RKO (cell line): ENCODE results near the gene ITGA11.
A peak's percentile ranks its signal among the peaks of the same experiment; 100 is the strongest.

ENCODE experiments used
- DNase-seq: peaks from one replicate; pipeline ENCODE4 v3.0.0-alpha.2; 2016; ENCODE audit warnings: low spot score

The ITGA11 gene

GRCh38 chr15:68265081-68265480 lies 166.9 kb downstream of the ITGA11 start:
- no peak for DNase-seq

- DNase-seq, result no peak
These were observed 167.7 kb downstream of the ITGA11 start for GRCh38 chr15:68264282-68264681.

GRCh38 chr15:68262514-68263356 lies 169.2 kb downstream of the ITGA11 start:
- DNase-seq, result no peak

GRCh38 chr15:68261980-68262379 lies 170.0 kb downstream of the ITGA11 start:
- DNase-seq, result no peak

GRCh38 chr15:68261241-68261640 lies 170.7 kb downstream of the ITGA11 start:
- DNase-seq, result no peak

- no peak for DNase-seq
These were observed 172.1 kb downstream of the ITGA11 start for GRCh38 chr15:68259883-68260282.

GRCh38 chr15:68258692-68259091 lies 173.3 kb downstream of the ITGA11 start:
- no peak for DNase-seq

GRCh38 chr15:68256675-68257450 lies 175.1 kb downstream of the ITGA11 start:
- no peak for DNase-seq

- DNase-seq, result peak; percentile 88
These were observed 178.9 kb downstream of the ITGA11 start for GRCh38 chr15:68252925-68253534.

GRCh38 chr15:68249058-68249713 lies 182.8 kb downstream of the ITGA11 start:
- no peak for DNase-seq
